ENCODE measurements around the gene RPL39.
"Not testable (repeated sequence)": the region's sequence is repeated elsewhere in the genome, so short reads cannot be mapped to it uniquely, and the experiment has no call there.

RPL39 gene

DNA sequence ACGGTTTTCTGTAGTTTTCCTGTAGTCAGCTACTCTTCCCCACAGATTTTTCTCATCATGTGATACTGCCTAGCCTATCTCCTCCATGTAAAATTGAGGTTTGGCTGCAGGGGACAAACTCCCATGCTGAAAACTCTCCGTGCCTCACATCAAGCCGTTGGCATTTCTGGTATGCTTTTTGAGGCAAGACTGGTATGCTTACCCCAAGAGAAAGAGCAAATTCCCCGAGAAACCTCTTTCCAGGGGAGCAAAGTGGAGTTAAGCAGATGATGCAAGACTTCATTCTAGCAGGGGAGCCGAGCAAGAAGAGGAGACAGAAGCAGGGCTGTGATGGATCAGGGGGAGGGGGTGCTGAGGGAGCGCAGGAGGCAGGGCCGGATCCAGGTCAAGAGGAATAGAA, 28.2 kb downstream of the RPL39 start:
- no peak for DNase-seq (ENCODE audit: low read depth)

DNA sequence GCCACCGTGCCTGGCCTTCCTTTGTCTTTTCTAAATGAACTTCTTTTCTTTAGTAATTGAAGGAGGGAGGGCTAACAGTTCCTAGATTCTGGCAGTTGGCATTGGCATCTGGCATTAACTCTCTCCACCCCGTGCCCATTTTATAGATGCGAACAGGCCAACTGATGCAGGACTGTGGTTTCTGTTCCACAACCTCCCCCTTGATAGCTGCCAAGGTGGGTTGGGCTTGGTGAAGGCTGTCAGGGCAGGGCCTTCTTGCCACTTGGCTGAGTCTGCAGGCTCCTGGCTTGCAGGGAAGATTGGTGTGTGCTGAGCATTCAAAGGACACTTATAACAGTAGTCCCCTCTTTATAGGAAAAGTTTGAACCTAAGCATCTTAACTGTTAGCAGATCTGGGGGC, 28.7 kb downstream of the RPL39 start:
- DNase-seq (ENCODE audit: low read depth), result no peak

DNA sequence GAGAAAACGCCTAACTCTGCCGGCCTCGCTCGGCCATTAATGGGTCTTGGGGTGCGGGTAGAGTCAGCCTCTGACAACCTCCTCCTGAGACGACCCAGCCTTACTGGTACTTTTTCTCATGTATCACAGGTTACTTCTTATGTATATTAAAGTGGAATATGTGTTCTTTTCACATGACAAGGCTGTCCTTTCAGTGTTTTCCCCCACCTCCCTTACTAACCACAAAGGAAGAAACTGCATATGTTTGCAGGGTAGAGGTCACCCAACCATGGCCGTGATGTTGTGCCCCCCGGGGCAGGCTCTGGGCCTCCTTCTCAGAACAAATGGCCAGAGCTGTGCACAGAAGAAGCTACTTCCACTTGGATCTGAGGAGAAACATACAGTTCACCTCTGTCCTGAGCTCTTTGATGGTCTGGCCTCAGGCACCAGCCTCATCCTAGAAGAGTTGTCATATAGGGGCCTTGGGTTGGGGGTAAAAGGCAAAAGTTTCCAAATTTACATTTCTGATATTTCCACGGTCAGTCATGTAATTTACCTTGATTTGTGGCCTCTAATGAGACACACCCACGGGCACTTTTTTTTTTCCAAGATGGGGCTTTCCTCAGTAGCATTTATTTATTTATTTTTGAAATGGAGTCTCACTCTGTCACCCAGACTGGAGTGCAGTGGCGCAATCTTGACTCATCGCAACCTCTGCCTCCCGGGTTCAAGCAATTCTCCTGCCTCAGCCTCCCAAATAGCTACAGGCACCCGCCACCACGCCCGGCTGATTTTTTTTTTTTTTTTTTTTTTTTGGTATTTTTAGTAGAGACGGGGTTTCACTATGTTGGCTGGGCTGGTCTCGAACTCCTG, 31.2 kb downstream of the RPL39 start:
- no peak for DNase-seq (ENCODE audit: low read depth)

DNA sequence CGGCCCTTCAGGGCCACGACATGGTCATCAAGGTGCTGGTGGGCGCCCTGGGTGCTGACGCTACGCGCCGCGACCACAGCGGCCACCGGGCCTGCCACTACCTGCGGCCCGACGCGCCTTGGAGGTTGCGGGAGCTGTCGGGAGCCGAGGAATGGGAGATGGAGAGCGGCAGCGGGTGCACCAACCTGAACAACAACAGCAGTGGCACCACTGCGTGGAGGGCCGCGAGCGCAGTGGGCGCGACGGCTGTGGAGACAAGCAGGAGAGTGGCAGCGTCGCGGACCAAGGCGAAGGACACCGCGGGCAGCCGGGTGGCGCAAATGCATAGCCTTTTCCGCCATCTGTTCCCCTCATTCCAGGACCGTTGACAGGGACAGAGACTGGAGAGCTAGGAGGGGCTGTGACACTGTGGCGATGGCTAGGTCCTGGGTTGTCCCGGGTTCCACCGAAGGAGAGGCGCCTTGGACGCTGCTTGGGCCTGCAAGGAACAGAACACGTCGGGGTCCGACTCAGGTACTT, 32.1 kb downstream of the RPL39 start:
- no peak for DNase-seq (ENCODE audit: low read depth)

DNA sequence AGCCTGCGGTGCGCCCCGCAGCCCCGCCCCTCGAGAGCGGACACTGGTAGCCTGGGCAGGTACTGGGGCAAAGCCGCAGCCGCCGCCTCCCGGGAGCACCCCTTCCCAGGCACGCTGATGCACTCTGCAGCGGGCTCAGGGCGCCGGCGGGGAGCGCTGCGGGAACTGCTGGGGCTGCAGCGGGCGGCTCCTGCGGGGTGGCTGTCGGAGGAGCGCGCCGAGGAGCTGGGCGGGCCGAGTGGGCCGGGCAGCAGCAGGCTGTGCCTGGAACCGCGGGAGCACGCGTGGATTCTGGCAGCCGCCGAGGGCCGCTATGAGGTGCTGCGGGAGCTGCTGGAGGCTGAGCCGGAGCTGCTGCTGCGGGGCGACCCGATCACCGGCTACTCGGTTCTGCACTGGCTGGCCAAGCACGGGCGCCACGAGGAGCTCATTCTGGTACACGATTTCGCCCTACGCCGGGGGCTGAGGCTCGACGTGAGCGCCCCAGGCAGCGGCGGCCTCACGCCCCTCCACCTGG, 32.6 kb downstream of the RPL39 start:
- DNase-seq (ENCODE audit: low read depth), result no peak

DNA sequence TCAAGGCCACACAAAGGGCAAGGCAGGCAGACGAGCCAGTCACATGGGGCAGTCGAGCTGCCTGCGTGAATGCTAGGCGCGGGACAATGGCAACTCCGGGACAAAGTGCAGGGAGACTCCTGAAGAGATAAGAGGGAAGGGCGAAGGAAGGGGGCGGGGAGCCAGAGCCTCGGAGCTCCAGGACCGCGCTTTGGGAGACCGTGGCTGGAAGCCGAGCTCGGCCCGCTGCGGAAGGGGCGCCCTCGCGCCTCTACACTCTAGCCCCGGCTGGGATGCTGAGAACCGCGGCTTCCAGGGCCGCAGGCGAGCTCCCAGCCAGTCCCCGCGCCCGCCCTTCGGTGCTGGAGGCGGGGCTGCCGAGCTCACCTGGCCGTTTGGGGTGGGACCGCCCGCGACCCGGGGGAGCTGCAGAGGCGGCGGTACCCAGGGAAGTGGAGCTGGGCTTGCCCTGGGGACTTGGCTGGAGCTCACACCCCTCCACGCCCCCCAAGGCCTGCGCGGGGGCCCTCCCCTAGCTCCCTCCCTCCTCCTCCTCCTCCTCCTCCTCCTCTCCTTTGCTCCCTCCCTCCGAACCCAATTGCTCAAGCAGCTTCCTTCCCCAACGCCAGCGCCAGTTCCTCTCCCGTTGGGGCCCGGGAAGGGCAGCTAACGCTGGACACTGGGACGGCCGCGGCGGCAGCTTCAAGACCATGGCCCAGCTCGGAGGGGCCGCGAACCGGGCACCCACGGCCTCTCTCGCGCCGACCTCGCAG, 33.3 kb downstream of the RPL39 start, which contains the start of gene SOWAHD:
Gene SOWAHD, plus strand, starts transcription at position 610 of the 752 bp plus-strand sequence. Its CDS starts 80 bp downstream, at position 690.
- DNase-seq (ENCODE audit: low read depth), result no peak

DNA sequence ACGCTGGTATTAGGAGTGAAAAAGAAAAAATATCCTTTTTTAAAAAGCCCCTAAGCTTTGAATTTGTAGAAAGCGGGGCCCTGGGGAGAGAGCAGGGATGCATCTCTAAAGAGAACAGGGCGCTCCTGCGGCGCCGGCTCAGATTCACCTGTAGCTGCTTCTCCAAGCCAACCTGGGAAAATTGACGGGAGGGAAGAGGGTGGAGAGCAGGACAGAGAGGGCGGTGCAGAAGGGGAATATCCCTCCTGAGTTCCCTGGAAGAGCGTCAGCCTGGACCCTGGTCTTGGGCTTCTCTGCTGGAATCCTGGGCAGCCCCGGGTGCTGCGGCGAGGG, 33.8 kb downstream of the RPL39 start:
- no peak for DNase-seq (ENCODE audit: low read depth)

DNA sequence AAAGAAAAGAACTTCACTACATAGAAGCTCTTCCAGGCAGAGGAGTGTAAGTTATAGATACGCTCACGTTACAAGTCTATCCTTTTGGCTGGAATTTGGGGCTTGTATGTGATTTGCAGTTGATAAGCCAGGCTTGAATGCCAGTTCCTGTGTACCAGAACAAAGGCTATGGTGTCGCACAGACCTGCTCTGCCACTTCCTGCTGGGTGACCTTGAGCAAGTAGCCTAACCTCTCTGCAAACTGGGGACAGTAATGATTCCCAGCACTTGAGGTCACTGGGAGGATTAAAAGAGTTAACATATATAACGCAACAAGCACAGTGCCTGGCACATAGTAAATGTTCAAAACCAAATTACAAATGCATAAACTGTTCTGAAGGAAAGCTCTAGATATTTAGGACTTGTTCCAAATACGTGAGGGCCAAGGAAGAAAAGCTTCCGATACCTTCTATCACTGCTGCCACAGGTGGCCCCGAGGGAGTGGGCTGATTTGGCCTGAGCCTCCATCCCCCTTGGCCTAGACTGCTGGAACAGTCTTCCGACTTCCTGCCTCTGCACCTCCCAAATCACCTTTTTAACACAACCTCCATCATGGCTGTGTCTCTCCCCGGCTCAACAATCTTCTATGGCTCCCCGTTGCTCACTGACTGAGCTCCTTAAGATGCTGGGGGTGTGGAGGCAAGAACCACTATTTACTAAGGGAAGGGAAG, 34.3 kb downstream of the RPL39 start:
- no peak for DNase-seq (ENCODE audit: low read depth)

DNA sequence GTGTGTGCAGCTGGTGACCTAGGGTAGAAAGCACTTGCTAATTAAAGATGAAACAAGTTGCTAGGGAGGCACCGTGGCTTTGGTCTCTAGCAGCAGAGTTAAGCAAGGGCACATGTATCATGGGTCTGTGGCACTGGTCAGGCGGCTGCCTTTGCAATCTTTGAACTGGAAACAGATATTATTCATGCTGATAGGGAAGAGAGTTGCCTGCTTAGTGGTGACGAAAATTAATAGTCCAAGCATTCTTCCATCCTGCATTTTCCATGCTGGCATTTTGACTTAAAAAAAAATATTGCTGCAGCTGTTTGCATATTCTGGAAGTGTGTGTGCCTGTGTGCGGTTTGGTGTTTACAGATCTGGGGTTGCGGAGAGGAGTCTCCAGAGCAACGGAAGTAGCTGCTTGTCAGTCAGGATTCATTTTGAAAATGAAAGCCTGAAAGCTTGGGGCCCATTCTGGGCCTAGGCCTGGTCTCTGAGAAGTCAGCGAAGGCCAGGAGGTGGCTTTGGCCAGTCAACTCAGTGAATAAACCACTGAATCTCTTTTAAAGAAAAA, 35.4 kb downstream of the RPL39 start:
- peak; percentile 14 for DNase-seq (ENCODE audit: low read depth)

DNA sequence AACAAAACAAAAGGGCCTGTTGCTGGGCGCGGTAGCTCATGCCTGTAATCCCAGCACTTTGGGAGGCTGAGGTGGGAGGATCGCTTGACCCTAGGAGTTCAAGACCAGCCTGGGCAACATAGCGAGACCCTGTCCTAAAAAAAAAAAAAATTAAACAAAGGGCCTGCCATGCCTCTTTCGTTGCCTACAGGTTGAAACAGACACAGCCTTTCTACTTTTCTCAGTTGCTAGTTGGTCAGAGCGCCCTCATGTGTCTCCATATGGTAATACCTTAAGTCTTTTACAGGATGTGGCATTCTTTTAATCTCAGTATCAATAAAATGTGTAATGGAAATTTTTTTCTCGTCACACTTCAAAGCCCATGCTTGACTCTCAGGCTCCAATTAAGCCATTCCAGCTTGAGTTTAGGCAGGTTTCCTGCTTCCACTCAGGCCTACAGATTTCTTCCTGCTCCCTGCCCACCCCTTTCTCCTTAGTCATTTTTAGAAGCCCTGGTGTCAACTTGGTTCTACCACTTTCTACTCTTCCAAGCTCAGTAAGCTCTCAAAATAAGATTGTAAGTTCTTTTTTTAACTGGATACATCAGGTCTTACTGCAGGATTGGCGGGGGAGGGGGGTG, 37.7 kb downstream of the RPL39 start:
- peak; percentile 20 for DNase-seq (ENCODE audit: low read depth)

DNA sequence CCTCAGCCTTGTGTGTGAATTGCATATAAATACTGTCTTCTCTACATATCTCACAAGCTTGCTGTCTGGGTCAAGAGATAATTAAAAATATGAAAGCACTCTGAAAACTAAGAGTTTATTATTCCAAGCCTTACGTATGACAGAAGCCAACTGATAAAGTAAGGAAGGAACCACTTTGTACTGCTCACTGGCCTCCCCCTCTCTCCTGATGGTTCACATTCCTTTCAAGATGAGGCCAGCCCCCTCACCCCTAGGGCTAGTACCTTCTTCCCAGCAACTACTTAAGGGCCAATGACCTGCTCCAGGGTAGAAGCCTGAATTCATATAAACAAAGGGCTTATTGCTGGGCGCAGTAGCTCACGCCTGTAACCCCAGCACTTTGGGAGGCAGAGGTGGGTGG, 38.4 kb downstream of the RPL39 start:
- no peak for DNase-seq (ENCODE audit: low read depth)

DNA sequence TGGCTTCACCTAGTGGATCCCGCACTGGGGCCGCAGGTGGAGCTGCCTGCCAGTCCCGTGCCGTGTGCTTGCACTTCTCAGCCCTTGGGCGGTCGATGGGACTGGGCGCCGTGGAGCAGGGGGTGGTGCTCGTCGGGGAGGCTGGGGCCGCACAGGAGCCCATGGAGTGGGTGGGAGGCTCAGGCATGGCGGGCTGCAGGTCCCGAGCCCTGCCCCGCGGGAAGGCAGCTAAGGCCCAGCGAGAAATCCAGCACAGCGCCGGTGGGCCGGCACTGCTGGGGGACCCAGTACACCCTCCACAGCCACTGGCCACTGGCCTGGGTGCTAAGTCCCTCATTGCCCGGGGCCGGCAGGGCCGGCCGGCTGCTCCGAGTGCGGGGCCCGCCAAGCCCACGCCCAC, 40.7 kb downstream of the RPL39 start:
- not testable (repeated sequence) for DNase-seq (ENCODE audit: low read depth)

DNA sequence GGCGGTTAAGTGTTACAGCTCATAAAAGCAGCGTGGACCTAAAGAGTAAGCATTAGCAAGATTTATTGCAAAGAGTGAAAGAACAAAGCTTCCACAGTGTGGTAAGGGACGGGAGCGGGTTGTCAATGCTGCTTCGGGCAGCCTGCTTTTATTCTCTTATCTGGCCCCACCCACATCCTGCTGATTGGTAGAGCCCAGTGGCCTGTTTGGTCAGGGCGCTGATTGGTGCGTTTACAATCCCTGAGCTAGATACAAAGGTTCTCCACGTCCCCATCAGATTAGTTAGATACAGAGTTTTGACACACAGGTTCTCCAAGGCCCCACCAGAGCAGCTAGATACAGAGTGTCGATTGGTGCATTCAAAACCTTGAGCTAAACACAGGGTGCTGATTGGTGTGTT, 41.3 kb downstream of the RPL39 start:
- not testable (repeated sequence) for DNase-seq (ENCODE audit: low read depth)

DNA sequence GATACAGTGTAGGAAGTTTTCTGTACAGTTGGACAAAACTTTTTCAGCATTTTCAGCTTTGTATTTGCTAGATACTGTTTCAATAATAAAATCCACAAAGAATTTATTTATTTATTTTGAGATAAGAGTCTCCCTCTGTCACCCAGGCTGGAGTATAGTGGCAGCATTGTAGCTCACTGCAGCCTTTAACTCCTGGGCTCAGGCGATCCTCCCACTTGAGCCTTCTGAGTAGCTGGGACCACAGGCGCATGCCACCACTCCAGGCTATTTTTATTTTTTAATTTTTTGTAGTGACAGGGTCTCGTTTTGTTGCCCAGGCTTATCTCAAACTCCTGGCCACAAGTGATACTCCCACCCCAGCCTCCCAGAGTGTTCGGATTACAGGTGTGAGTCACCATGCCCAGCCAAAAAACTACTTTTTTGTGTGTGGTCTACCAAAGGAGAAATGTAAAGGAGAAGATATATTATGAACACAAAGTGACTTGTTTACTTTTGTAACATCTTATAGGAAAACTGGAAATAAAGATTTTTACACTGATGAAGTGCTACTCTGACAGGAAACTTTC, 46.1 kb downstream of the RPL39 start:
- DNase-seq (ENCODE audit: low read depth), result no peak

DNA sequence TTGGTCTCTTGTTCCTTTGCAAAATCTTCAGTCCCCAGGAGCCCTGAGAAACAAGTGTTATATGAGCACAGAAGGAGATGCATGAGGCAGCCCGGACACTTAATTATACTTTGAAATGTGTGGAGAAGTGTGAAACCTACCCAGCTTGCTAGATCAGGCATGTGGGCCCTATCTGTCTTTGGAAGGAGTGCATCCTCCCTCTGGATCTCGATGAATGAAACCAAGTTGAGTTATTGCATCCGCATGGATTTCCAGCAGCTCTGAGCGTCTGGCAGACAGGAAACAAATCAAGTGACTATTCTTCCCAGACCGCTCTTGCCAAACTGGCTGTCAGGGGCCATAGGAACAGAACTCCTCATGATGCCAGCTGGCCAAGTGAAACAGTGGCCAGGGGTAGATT, 52.7 kb downstream of the RPL39 start:
- DNase-seq (ENCODE audit: low read depth), result no peak
